Activated CD8-positive, alpha-beta memory T cell treated with anti-CD3 and anti-CD28 coated beads, Interleukin-2, amount 10 ng/mL, durations not matched to agents 7 days and 5 days (primary cell): Measurements from ENCODE around the gene DOK1. TPM values are rescaled to one million over a fixed set of nuclear protein-coding genes. Genes with fewer than 3 reads are reported as not detected.

Experiments
- total RNA-seq, 2 experiments: library from RNA; stranded (reverse); gene quantifications; one replicate each; pipeline ENCODE4 v1.2.3, GENCODE V29; 2021

Gene DOK1
- total RNA-seq, 2 experiments from 2014 or later = 47.1 to 52.1 TPM

Other genes starting within 250 kb of the DOK1 start
- 1 to 10 TPM in 1 of 2 experiments, under 1 TPM in 1; 0.42 to 2.6 TPM for gene SLC4A5, start 211.3 kb upstream of the DOK1 start, total RNA-seq
- 100 to 1,000 TPM in 1 of 2 experiments, 10 to 100 TPM in 1; 98.3 to 108 TPM for gene DCTN1, start 174.4 kb upstream of the DOK1 start, total RNA-seq
- 1 to 10 TPM in 1 of 2 experiments, under 1 TPM in 1; 0.93 to 1.8 TPM for gene C2orf81, start 133.1 kb upstream of the DOK1 start, total RNA-seq
- 10 to 100 TPM; 82.7 to 84.0 TPM for gene WDR54, start 133.0 kb upstream of the DOK1 start, total RNA-seq
- gene RTKN, start 112.8 kb upstream of the DOK1 start, total RNA-seq = 1 to 10 TPM in 1 of 2 experiments, under 1 TPM in 1; 0.50 to 1.9 TPM
- gene INO80B, start 99.6 kb upstream of the DOK1 start, total RNA-seq = 10 to 100 TPM; 31.1 to 39.5 TPM
- gene WBP1, start 96.3 kb upstream of the DOK1 start, total RNA-seq = 10 to 100 TPM; 40.5 to 46.8 TPM
- 10 to 100 TPM; 60.4 to 78.2 TPM for gene MOGS, start 89.3 kb upstream of the DOK1 start, total RNA-seq
- 100 to 1,000 TPM in 1 of 2 experiments, 10 to 100 TPM in 1; 93.9 to 111 TPM for gene MRPL53, start 82.0 kb upstream of the DOK1 start, total RNA-seq
- gene CCDC142, start 71.7 kb upstream of the DOK1 start, total RNA-seq = 10 to 100 TPM; 26.5 to 29.5 TPM
- gene TTC31, start 71.6 kb upstream of the DOK1 start, total RNA-seq = 10 to 100 TPM; 39.4 to 48.8 TPM
- gene LBX2, start 55.1 kb upstream of the DOK1 start, total RNA-seq = 1 to 10 TPM; 1.3 to 2.4 TPM
- gene PCGF1, start 47.0 kb upstream of the DOK1 start, total RNA-seq = 10 to 100 TPM; 15.5 to 34.0 TPM
- gene TLX2, start 40.3 kb upstream of the DOK1 start, total RNA-seq = 1 to 10 TPM in 1 of 2 experiments, under 1 TPM in 1; 0.82 to 1.3 TPM
- gene DQX1, start 28.5 kb upstream of the DOK1 start, total RNA-seq = under 1 TPM; 0.38 to 0.94 TPM
- 100 to 1,000 TPM; 140 to 158 TPM for gene AUP1, start 25.0 kb upstream of the DOK1 start, total RNA-seq
- gene HTRA2, start 24.8 kb upstream of the DOK1 start, total RNA-seq = 10 to 100 TPM; 52.2 to 87.2 TPM
- 1 to 10 TPM in 1 of 2 experiments, under 1 TPM in 1; 0.76 to 1.8 TPM for gene LOXL3, start 778 bp upstream of the DOK1 start, total RNA-seq
- gene M1AP, start 93.6 kb downstream of the DOK1 start, total RNA-seq = not detected
- 1 to 10 TPM; 4.1 to 6.8 TPM for gene SEMA4F, start 99.5 kb downstream of the DOK1 start, total RNA-seq